ENCODE data around the gene PRDM5. TPM values are rescaled to one million over a fixed set of nuclear protein-coding genes. Genes with fewer than 3 reads are reported as not detected.

PRDM5 gene
- 15.3 TPM for polyA plus RNA-seq (2013, experiment 1 of 4)
- polyA plus RNA-seq (2013, experiment 2 of 4) = 15.5 TPM
- polyA plus RNA-seq (2013, experiment 3 of 4) = 13.2 TPM
- polyA plus RNA-seq (2013, experiment 4 of 4) = 14.8 TPM

DNA sequence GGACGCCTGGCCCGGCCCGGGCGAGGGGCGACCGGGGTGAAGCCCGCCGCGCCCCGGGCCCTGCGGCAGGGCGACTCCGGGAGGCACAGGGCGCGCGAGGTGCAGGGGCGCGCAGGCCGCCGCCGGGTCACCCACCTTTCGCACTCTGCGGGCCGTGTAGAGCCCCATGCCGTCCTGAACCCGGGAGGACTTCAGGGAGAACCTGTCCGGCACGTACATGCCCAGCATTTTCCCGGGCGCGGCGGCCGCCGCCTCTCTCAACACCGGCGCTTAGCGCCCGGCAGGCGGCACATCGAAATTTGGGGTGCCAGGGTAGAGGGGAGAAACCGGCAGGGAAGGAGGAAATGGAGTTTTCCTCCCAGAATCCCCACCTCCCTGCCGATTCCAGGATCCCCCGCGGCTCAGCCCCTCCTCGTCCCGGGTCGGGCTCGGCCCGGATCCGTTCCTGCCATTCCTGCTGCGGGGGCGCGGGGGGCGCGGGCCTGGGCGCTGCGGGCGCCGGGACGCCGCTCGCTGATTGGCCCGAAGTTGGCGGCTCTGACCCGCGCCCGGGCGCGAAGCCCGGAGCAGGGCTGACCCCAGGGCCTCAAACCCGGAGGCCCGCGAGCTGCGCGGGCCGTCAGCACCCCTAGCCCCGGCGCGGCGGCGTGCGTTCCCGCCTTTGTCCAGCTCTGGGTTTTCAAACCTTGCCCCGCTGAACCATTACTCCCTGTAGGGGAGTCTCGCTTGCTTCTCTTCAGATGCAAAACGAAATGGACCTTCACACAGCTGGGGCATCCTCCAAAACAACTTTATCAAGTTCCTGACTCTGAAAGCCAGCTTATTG lies at the start of gene PRDM5:
PRDM5 (minus strand) TSS at position 346 of the 826 bp plus-strand sequence; CDS start at position 228, 118 bp downstream.
- peaks cover 15% of the 10 kb centered on the region for H3K4me1 ChIP-seq (ENCODE audit: control insufficient read depth, insufficient read depth, low read length)
- H3K27me3 ChIP-seq (ENCODE audit: control insufficient read depth, insufficient read depth, low read length, poor library complexity, severe bottlenecking) = no peaks in the 10 kb centered on the region
- 0% methylated on average over 86 of the region's 86 CpGs for WGBS, 2 experiments
- H3K36me3 ChIP-seq (ENCODE audit: control insufficient read depth, insufficient read depth, low read length) = no peaks in the 10 kb centered on the region
- peak within 1 kb of the TSS; percentile 70 for H3K27ac ChIP-seq (ENCODE audit: insufficient read depth, low read depth, low read length, poor library complexity, severe bottlenecking)
- H3K4me3 ChIP-seq (ENCODE audit: insufficient read depth, low read depth, low read length) = peak within 1 kb of the TSS; percentile 68
- no peaks in the 10 kb centered on the region for H3K9me3 ChIP-seq (ENCODE audit: control insufficient read depth, low read length)

DNA sequence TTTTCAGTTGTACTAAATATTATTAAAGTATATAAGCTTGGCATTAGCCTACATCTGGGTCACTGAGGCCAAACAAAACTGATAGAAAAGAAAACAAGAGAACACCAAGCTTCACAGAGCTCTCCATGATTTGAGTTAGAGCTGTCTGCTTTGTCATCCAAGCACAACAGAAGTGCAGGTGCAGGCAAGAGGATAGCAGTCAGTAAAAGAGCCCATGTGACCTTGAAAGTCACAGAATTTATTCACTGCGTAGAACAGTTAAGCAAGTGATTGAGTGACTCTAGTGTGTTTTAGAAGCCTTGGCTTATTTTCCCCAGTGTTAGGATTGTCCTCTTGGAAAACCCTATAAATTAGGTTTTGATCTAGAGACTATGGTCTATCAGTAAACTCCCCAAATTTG lies 49.4 kb upstream of the PRDM5 start:
- Histone ChIP-seq H3K36me3 (ENCODE audit: control insufficient read depth, insufficient read depth, low read length) (no peaks in the 10 kb centered on the region), H3K27me3 (ENCODE audit: control insufficient read depth, insufficient read depth, low read length, poor library complexity, severe bottlenecking) (no peaks in the 10 kb centered on the region), H3K4me1 (ENCODE audit: control insufficient read depth, insufficient read depth, low read length) (no peaks in the 10 kb centered on the region), H3K9me3 (ENCODE audit: control insufficient read depth, low read length) (no peaks in the 10 kb centered on the region), H3K4me3 (ENCODE audit: insufficient read depth, low read depth, low read length) (no peak overlapping the region), H3K27ac (ENCODE audit: insufficient read depth, low read depth, low read length, poor library complexity, severe bottlenecking) (no peak overlapping the region)
- 88 to 90% methylated on average over 1 of the region's 1 CpG for WGBS, 2 experiments

DNA sequence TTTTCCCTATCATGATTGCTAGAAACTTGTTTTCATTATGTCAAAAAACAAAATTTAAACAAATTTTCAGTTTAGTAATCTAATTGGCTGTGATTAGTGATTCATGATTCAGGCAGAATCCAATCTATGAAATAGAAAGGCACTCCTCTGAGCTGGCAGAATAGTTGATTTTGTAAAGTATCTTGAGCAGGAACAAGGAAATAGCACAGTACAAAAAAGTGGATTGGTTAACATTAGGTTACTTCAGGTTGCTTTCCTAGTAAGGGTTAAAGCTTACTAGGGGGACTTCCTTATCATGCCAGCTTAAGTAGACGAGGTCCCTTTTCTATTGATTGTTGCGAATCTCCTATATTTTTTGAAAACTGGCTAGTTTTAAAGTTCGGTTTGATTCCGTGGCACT lies 43.4 kb upstream of the PRDM5 start:
- Histone ChIP-seq H3K27me3 (ENCODE audit: control insufficient read depth, insufficient read depth, low read length, poor library complexity, severe bottlenecking) (no peaks in the 10 kb centered on the region), H3K4me1 (ENCODE audit: control insufficient read depth, insufficient read depth, low read length) (peaks cover 19% of the 10 kb centered on the region), H3K36me3 (ENCODE audit: control insufficient read depth, insufficient read depth, low read length) (no peaks in the 10 kb centered on the region), H3K4me3 (ENCODE audit: insufficient read depth, low read depth, low read length) (no peak overlapping the region), H3K27ac (ENCODE audit: insufficient read depth, low read depth, low read length, poor library complexity, severe bottlenecking) (no peak overlapping the region), H3K9me3 (ENCODE audit: control insufficient read depth, low read length) (no peaks in the 10 kb centered on the region)
- 72 to 81% methylated on average over 4 of the region's 4 CpGs for WGBS, 2 experiments

DNA sequence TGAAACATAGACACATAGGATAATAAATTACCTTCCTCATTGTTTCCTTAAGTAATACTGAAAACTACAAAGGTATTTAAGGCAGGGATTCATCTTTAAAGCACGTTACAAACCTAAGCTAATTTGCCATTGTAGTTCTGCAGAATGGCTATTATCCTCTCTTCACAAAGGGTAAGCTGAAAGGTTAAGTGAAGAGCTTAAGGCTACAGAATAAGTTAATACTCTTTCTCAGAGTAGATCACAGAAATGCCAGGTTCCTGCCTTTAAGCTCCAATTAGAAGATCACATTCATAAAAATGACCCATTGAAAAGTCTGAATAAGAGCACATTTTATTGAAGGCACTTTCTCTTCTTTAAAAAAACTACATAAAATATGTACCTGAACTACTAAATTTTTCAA lies 42.1 kb upstream of the PRDM5 start:
- no peaks in the 10 kb centered on the region for H3K9me3 ChIP-seq (ENCODE audit: control insufficient read depth, low read length)
- peaks cover 19% of the 10 kb centered on the region for H3K4me1 ChIP-seq (ENCODE audit: control insufficient read depth, insufficient read depth, low read length)
- H3K36me3 ChIP-seq (ENCODE audit: control insufficient read depth, insufficient read depth, low read length) = no peaks in the 10 kb centered on the region
- WGBS, 2 experiments = 0% methylated on average over 1 of the region's 1 CpG
- H3K27ac ChIP-seq (ENCODE audit: insufficient read depth, low read depth, low read length, poor library complexity, severe bottlenecking) = peak overlapping the region; percentile 11
- H3K4me3 ChIP-seq (ENCODE audit: insufficient read depth, low read depth, low read length) = no peak overlapping the region
- no peaks in the 10 kb centered on the region for H3K27me3 ChIP-seq (ENCODE audit: control insufficient read depth, insufficient read depth, low read length, poor library complexity, severe bottlenecking)

DNA sequence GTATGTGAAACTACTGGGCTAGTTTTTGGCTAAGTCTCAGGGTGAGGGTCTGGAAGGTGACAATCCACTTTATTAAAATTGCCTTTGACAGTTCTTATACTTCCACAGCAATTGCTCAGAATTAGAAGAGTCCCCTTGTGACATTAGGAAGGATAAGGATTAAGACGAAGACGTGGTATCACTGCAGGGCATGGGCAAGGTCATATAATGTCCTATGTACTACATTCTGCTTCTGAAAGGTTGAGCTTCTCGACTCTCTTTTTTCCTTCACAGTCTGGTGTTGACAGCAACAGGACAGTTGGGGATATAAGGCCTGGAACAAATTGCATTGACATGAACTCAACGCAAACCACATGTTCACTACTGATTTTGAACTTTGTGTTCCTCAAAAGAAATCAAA lies 40.9 kb upstream of the PRDM5 start:
- H3K4me3 ChIP-seq (ENCODE audit: insufficient read depth, low read depth, low read length) = no peak overlapping the region
- no peak overlapping the region for H3K27ac ChIP-seq (ENCODE audit: insufficient read depth, low read depth, low read length, poor library complexity, severe bottlenecking)
- H3K27me3 ChIP-seq (ENCODE audit: control insufficient read depth, insufficient read depth, low read length, poor library complexity, severe bottlenecking) = no peaks in the 10 kb centered on the region
- H3K4me1 ChIP-seq (ENCODE audit: control insufficient read depth, insufficient read depth, low read length) = peaks cover 19% of the 10 kb centered on the region
- H3K9me3 ChIP-seq (ENCODE audit: control insufficient read depth, low read length) = no peaks in the 10 kb centered on the region
- H3K36me3 ChIP-seq (ENCODE audit: control insufficient read depth, insufficient read depth, low read length) = no peaks in the 10 kb centered on the region
- whole genome bisulfite sequencing, 2 experiments = 88% methylated on average over 4 of the region's 4 CpGs

DNA sequence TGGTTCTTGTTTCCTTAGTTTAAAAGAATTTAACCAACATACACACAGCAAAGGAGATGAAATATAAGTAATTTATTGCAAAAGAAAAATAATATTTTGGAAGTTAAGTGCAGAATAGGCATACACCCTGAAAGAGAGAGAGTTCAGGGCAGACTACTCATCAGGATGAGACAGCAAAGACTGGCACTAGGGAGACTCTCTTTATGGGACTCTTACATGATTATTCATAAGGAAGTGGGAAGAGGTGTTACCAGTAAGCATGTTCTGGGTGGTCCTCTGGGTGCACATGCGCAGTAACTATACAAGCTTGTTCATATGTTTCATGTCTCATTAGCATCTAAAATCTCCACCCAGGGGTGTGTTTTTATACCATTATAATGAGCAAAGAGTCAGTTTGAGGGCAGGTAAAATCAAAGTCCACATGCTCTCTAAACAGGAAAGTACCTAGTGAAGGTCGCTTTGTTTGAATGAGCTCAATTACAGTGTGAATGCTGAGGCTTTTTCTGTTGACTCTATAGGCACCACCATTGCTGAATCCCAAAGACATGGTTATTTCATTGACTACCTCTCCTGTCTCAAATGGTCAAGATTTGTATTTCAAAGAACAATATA lies 38.2 kb upstream of the PRDM5 start:
- 94% methylated on average over 1 of the region's 2 CpGs; no CpG with 5 or more reads in 1 of the 2 experiments for WGBS, 2 experiments
- Histone ChIP-seq H3K36me3 (ENCODE audit: control insufficient read depth, insufficient read depth, low read length) (no peaks in the 10 kb centered on the region), H3K27ac (ENCODE audit: insufficient read depth, low read depth, low read length, poor library complexity, severe bottlenecking) (no peak overlapping the region), H3K27me3 (ENCODE audit: control insufficient read depth, insufficient read depth, low read length, poor library complexity, severe bottlenecking) (no peaks in the 10 kb centered on the region), H3K4me3 (ENCODE audit: insufficient read depth, low read depth, low read length) (no peak overlapping the region), H3K9me3 (ENCODE audit: control insufficient read depth, low read length) (no peaks in the 10 kb centered on the region), H3K4me1 (ENCODE audit: control insufficient read depth, insufficient read depth, low read length) (peaks cover 19% of the 10 kb centered on the region)

DNA sequence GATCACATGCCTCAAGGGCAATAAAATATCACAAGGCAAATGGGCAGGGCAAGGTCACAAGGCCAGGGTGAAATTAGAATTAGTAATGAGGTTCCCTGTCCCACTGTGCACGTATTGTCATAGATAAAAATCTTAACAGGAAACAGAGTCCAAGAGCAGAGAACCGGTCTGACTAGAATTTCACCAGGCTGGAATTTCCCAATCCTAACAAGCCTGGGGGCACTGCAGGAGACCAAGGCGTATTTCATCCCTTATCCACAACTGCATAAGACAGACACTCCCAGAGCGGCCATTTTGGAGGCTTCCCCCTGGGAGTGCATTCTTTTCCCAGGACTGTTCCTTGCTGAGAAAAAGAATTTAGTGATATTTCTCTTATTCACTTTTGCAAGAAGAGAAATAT lies 25.9 kb upstream of the PRDM5 start:
- Histone ChIP-seq H3K27me3 (ENCODE audit: control insufficient read depth, insufficient read depth, low read length, poor library complexity, severe bottlenecking) (no peaks in the 10 kb centered on the region), H3K4me3 (ENCODE audit: insufficient read depth, low read depth, low read length) (no peak overlapping the region), H3K27ac (ENCODE audit: insufficient read depth, low read depth, low read length, poor library complexity, severe bottlenecking) (no peak overlapping the region), H3K4me1 (ENCODE audit: control insufficient read depth, insufficient read depth, low read length) (no peaks in the 10 kb centered on the region), H3K36me3 (ENCODE audit: control insufficient read depth, insufficient read depth, low read length) (no peaks in the 10 kb centered on the region), H3K9me3 (ENCODE audit: control insufficient read depth, low read length) (no peaks in the 10 kb centered on the region)
- 91 to 97% methylated on average over 4 of the region's 4 CpGs for WGBS, 2 experiments

DNA sequence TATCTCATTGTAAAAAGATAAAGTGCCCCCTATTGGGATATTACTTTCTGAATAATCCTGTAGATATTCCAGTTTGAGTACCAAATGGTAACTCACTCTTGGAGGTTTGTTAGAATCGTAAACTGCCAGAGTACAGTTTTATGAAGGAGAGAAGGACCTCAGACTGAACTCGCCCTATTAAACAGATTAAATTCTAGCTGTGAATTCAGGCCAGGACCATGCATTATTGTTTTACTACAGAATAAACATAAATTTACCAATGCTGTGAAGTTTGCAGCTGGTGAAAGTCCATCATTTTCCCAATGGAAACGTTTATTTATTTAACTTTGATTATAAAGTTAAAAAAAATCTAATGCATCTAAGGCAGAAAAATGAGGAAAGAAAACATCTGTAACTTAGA lies 20.2 kb upstream of the PRDM5 start:
- Histone ChIP-seq H3K36me3 (ENCODE audit: control insufficient read depth, insufficient read depth, low read length) (no peaks in the 10 kb centered on the region), H3K27ac (ENCODE audit: insufficient read depth, low read depth, low read length, poor library complexity, severe bottlenecking) (no peak overlapping the region), H3K9me3 (ENCODE audit: control insufficient read depth, low read length) (no peaks in the 10 kb centered on the region), H3K27me3 (ENCODE audit: control insufficient read depth, insufficient read depth, low read length, poor library complexity, severe bottlenecking) (no peaks in the 10 kb centered on the region), H3K4me3 (ENCODE audit: insufficient read depth, low read depth, low read length) (no peak overlapping the region), H3K4me1 (ENCODE audit: control insufficient read depth, insufficient read depth, low read length) (no peaks in the 10 kb centered on the region)
- WGBS, 2 experiments = 91 to 100% methylated on average over 2 of the region's 3 CpGs

DNA sequence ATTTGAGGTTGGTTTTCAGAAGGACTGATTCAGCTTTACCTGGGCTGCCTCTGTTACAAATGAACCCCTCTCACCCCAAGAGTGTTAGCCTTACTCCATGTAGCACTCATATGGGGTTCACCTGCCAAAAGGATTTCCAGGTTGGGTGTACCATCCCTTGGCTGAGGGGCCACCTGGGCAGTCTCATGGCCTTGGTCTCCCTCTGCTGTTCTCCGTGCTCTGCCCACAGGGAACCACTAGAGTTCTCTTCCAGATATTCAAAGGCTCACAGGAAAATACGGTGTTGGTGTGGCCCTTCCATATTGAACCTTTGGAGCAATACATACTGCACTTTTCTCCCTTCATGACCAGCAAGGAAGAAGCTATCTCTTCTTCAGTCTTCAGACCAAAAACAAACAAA lies 18.0 kb upstream of the PRDM5 start:
- Histone ChIP-seq H3K36me3 (ENCODE audit: control insufficient read depth, insufficient read depth, low read length) (no peaks in the 10 kb centered on the region), H3K27me3 (ENCODE audit: control insufficient read depth, insufficient read depth, low read length, poor library complexity, severe bottlenecking) (no peaks in the 10 kb centered on the region), H3K27ac (ENCODE audit: insufficient read depth, low read depth, low read length, poor library complexity, severe bottlenecking) (no peak overlapping the region)

DNA sequence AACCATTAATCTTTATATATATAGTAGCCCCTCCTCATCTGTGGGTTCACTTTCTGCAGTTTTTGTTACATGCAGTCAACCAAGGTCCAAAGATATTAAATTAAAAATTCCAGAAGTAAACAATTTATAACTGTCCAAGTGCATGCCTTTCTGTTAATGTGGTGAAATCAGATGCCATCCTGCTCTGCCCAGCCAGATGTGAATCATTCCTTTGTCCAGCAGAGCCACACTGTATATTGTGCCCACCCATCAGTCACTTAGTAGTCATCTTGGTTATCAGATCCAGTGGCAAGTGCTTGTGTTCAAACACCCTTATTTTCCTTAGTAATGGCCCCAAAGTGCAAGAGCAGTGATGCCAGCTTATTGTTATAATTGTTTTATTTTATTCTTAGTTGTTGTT lies 17.2 kb upstream of the PRDM5 start:
- H3K36me3 ChIP-seq (ENCODE audit: control insufficient read depth, insufficient read depth, low read length) = no peaks in the 10 kb centered on the region
- H3K4me3 ChIP-seq (ENCODE audit: insufficient read depth, low read depth, low read length) = no peak overlapping the region
- H3K4me1 ChIP-seq (ENCODE audit: control insufficient read depth, insufficient read depth, low read length) = no peaks in the 10 kb centered on the region
- H3K9me3 ChIP-seq (ENCODE audit: control insufficient read depth, low read length) = no peaks in the 10 kb centered on the region
- H3K27me3 ChIP-seq (ENCODE audit: control insufficient read depth, insufficient read depth, low read length, poor library complexity, severe bottlenecking) = no peaks in the 10 kb centered on the region
- H3K27ac ChIP-seq (ENCODE audit: insufficient read depth, low read depth, low read length, poor library complexity, severe bottlenecking) = no peak overlapping the region

More for the DNA sequence above, 18.0 kb upstream of the PRDM5 start:
- 91 to 92% methylated on average over 2 of the region's 2 CpGs for WGBS, 2 experiments
- Histone ChIP-seq H3K4me1 (ENCODE audit: control insufficient read depth, insufficient read depth, low read length) (no peaks in the 10 kb centered on the region), H3K9me3 (ENCODE audit: control insufficient read depth, low read length) (no peaks in the 10 kb centered on the region), H3K4me3 (ENCODE audit: insufficient read depth, low read depth, low read length) (no peak overlapping the region)

All from ectodermal cell (in vitro differentiated cells).